Coronary artery (tissue), 2 donors: ENCODE results near the gene DIS3L2.

Source experiments
- DNase-seq: peaks from one replicate; pipeline ENCODE4 v3.0.0-alpha.2; 2017; ENCODE audit warnings: low spot score
- H3K27ac ChIP-seq, 2 donors: fragments of 200-600 bp; sonication (generic); one replicate each; pipeline ENCODE4 v1.5.1; 2016 to 2019
- H3K4me3 ChIP-seq: fragments of 200-600 bp; sonication (generic); 2 replicates; pipeline ENCODE4 v1.5.1; 2016; ENCODE audit warnings: mild to moderate bottlenecking, moderate library complexity
- TF ChIP-seq, protein P1 (sequence below): fragments of 200-600 bp; sonication (generic); IDR thresholded peaks from one replicate; pipeline ENCODE4 v1.5.1; 2019; ENCODE audit warnings: antibody characterized with exemption

The DIS3L2 gene

DNA sequence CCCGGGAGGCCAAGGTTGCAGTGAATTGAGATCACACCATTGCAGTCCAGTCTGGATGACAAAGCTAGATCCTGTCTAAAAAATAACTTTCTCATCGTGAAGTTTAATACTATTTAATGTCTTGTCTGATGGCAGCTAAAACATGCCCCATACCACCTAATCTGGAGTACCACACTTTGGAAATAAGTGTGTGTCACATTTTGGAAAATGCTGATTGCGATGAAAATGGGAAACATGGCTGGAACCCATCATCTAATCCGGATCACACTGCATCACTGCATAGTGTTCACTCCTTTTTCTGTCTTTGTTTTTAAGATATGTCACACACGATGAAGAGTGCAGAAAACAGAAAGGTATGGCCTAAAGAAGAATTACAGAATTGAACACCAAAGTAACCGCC lies 385.9 kb downstream of the DIS3L2 start:
- H3K27ac ChIP-seq: no peak overlapping the region
- TF ChIP-seq, protein P1, sequence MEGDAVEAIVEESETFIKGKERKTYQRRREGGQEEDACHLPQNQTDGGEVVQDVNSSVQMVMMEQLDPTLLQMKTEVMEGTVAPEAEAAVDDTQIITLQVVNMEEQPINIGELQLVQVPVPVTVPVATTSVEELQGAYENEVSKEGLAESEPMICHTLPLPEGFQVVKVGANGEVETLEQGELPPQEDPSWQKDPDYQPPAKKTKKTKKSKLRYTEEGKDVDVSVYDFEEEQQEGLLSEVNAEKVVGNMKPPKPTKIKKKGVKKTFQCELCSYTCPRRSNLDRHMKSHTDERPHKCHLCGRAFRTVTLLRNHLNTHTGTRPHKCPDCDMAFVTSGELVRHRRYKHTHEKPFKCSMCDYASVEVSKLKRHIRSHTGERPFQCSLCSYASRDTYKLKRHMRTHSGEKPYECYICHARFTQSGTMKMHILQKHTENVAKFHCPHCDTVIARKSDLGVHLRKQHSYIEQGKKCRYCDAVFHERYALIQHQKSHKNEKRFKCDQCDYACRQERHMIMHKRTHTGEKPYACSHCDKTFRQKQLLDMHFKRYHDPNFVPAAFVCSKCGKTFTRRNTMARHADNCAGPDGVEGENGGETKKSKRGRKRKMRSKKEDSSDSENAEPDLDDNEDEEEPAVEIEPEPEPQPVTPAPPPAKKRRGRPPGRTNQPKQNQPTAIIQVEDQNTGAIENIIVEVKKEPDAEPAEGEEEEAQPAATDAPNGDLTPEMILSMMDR: no peak
- no peak for DNase-seq
- H3K4me3 ChIP-seq: no peak overlapping the region

GRCh38 chr2:232348936-232349335 lies 387.4 kb downstream of the DIS3L2 start:
- no peak for DNase-seq
- Histone ChIP-seq H3K4me3 (no peak overlapping the region), H3K27ac (no peak overlapping the region)
- TF ChIP-seq, protein P1: no peak

- Histone ChIP-seq H3K27ac (no peak overlapping the region), H3K4me3 (no peak overlapping the region)
- TF ChIP-seq, protein P1: no peak
- no peak for DNase-seq
Observed at GRCh38 chr2:232349546-232349945, 388.0 kb downstream of the DIS3L2 start.

DNA sequence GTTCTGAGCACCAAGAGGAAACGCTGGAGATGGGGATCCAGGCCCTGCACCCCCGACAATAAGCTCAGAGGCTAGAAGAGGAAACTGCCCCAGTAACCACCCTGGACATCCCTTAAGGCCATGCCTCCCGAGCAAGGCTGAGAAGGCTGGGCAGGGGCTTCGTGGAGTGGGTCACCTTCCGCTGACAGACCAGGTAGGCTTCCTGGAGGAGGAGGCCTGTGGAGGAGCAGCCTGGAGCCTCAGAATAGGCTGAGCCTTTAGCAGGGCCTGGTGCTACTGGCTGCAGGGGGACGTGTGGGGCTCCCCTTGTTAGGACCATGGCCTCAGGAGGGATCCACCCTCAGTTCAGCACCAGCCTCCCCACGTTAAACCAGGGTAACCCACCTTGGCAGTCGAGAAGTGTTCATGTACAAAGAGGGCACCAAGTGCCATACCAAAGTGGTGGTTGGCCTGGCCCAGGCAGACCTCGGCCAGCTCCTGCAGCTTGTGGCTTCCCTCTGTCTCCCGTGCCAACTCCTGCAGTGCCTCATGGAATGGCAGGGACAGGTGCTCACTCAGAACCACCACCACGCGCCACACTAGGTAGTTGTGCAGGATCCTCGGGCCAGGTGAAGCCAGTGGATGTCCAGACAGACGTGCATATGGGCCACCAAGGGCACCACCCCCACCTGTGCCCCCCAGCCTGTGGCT lies 388.6 kb downstream of the DIS3L2 start:
- H3K4me3 ChIP-seq: no peak overlapping the region
- DNase-seq: no peak
- H3K27ac ChIP-seq: no peak overlapping the region
- TF ChIP-seq, protein P1: no peak

GRCh38 chr2:232350804-232351685 lies 389.5 kb downstream of the DIS3L2 start:
- Histone ChIP-seq H3K27ac (no peak overlapping the region), H3K4me3 (no peak overlapping the region)
- no peak for DNase-seq
- TF ChIP-seq, protein P1: no peak

- DNase-seq: no peak
- no peak overlapping the region for H3K4me3 ChIP-seq
- H3K27ac ChIP-seq: no peak overlapping the region
- TF ChIP-seq, protein P1: no peak
Observed at GRCh38 chr2:232351686-232352510, 390.4 kb downstream of the DIS3L2 start.
